DOHH2 (cell line): Measurements from ENCODE around the gene YAE1.

Source experiments
- H3F3A ChIP-seq: fragments of 200-600 bp; sonication (generic), shearing (Covaris generic); 2 replicates; pipeline ENCODE4 v1.6.0; 2016; ENCODE audit warnings: antibody characterized with exemption, mild to moderate bottlenecking; ENCODE audit not compliant: control insufficient read depth, insufficient read depth
- H3K27ac ChIP-seq: fragments of 200-600 bp; sonication (generic); 2 replicates; pipeline ENCODE4 v1.5.1; 2014; ENCODE audit warnings: low read depth, mild to moderate bottlenecking, low read length, moderate library complexity
- H3K27me3 ChIP-seq: fragments of 200-600 bp; sonication (generic); 2 replicates; pipeline ENCODE4 v1.6.1; 2014; ENCODE audit warnings: mild to moderate bottlenecking, low read length, mixed read lengths; ENCODE audit not compliant: control insufficient read depth
- H3K36me3 ChIP-seq: fragments of 200-600 bp; sonication (generic); 2 replicates; pipeline ENCODE4 v1.6.1; 2014; ENCODE audit warnings: mild to moderate bottlenecking, low read length, moderate library complexity, mixed read lengths; ENCODE audit not compliant: control insufficient read depth
- H3K4me1 ChIP-seq: fragments of 200-600 bp; sonication (generic); 2 replicates; pipeline ENCODE4 v1.6.1; 2014; ENCODE audit warnings: mild to moderate bottlenecking, low read length, mixed read lengths; ENCODE audit not compliant: control insufficient read depth
- H3K4me2 ChIP-seq: fragments of 200-600 bp; sonication (generic); 2 replicates; pipeline ENCODE4 v1.6.0; 2014; ENCODE audit warnings: mild to moderate bottlenecking, low read length, moderate library complexity
- H3K4me3 ChIP-seq: fragments of 200-600 bp; sonication (generic); 2 replicates; pipeline ENCODE4 v1.5.1; 2014; ENCODE audit warnings: mild to moderate bottlenecking, low read length, mixed read lengths
- H3K79me2 ChIP-seq: fragments of 200-600 bp; sonication (generic); 2 replicates; pipeline ENCODE4 v1.6.1; 2014; ENCODE audit warnings: mild to moderate bottlenecking, low read length, mixed read lengths; ENCODE audit not compliant: control insufficient read depth
- H3K9me2 ChIP-seq: fragments of 200-600 bp; sonication (generic); replicated peaks from 2 replicates; pipeline ENCODE4 v1.6.1; 2014; ENCODE audit warnings: mild to moderate bottlenecking, low read length, mixed read lengths; ENCODE audit not compliant: control insufficient read depth
- H3K9me3 ChIP-seq: fragments of 200-600 bp; sonication (generic); 2 replicates; pipeline ENCODE4 v1.6.1; 2014; ENCODE audit warnings: antibody characterized with exemption, low read length, mixed read lengths; ENCODE audit not compliant: control insufficient read depth, insufficient read depth
- H4K20me1 ChIP-seq: fragments of 200-600 bp; sonication (generic); 2 replicates; pipeline ENCODE4 v1.6.0; 2014; ENCODE audit warnings: low read depth, mild to moderate bottlenecking, antibody characterized with exemption, low read length, moderate library complexity; ENCODE audit not compliant: control insufficient read depth, insufficient read depth
- EZH2phosphoT487 ChIP-seq: fragments of 200-600 bp; sonication (generic); IDR thresholded peaks from 2 replicates; pipeline ENCODE4 v1.6.1; 2017; ENCODE audit warnings: borderline replicate concordance, mild to moderate bottlenecking, antibody characterized with exemption, low read length, moderate library complexity, mixed read lengths
- TF ChIP-seq, protein P1 (sequence below): fragments of 200-600 bp; sonication (generic); IDR thresholded peaks from one replicate; pipeline ENCODE4 v1.5.1; 2014; ENCODE audit warnings: antibody characterized with exemption, mild to moderate bottlenecking, low read depth, low read length; ENCODE audit not compliant: poor library complexity, severe bottlenecking

Gene YAE1

DNA sequence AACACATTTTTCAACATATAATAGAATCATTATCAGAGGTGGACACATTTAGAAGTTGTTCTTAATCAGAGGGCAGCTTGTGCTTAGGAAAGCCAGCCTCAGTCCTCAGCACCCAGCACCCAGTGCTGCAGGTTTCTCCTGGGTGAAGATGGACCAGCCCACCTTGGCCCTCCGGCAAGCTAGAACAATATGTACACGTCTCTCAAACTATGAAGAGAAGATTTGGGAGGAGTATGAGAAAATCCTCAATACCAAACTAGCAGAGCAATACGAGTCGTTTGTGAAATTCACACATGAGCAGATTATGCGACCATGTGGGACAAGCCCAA is 43.7 kb downstream of the YAE1 start:
- Histone ChIP-seq H3K9me3 (no peaks in the 10 kb centered on the region), H4K20me1 (no peaks in the 10 kb centered on the region), H3K9me2 (no peaks in the 10 kb centered on the region), H3F3A (no peaks in the 10 kb centered on the region), H3K79me2 (no peaks in the 10 kb centered on the region), H3K4me1 (peaks cover 21% of the 10 kb centered on the region), H3K4me2 (peak overlapping the region; percentile 39), H3K27me3 (no peaks in the 10 kb centered on the region), H3K36me3 (no peaks in the 10 kb centered on the region), H3K27ac (no peak overlapping the region), H3K4me3 (peak overlapping the region; percentile 19; the same call in 1 of the 2 replicates)
- TF ChIP-seq EZH2phosphoT487 = no peak
- TF ChIP-seq, protein P1, sequence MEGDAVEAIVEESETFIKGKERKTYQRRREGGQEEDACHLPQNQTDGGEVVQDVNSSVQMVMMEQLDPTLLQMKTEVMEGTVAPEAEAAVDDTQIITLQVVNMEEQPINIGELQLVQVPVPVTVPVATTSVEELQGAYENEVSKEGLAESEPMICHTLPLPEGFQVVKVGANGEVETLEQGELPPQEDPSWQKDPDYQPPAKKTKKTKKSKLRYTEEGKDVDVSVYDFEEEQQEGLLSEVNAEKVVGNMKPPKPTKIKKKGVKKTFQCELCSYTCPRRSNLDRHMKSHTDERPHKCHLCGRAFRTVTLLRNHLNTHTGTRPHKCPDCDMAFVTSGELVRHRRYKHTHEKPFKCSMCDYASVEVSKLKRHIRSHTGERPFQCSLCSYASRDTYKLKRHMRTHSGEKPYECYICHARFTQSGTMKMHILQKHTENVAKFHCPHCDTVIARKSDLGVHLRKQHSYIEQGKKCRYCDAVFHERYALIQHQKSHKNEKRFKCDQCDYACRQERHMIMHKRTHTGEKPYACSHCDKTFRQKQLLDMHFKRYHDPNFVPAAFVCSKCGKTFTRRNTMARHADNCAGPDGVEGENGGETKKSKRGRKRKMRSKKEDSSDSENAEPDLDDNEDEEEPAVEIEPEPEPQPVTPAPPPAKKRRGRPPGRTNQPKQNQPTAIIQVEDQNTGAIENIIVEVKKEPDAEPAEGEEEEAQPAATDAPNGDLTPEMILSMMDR = no peak

DNA sequence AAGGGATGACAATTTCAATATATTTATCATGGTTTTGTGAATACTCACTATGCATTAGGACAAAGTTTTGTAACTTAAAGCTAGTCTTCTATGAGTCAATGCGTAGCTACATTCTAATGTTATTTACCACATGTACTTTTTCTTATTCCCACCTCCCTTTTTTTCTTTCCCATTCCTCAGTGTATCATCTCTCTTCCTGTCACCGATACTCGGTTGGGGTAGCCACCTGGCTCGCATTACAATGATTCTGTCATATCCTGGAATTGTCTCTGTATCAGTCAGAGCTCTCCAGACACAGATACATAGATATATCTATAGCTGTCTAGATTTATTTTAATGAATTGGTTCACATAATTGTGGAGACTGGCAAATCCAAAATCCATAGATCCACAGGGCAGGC is 47.4 kb downstream of the YAE1 start:
- Histone ChIP-seq H3K4me3 (no peak overlapping the region), H3K4me1 (peaks cover 15% of the 10 kb centered on the region), H3K4me2 (no peak overlapping the region), H3K27me3 (peaks cover 3% of the 10 kb centered on the region; the same call in 1 of the 2 replicates), H4K20me1 (no peaks in the 10 kb centered on the region), H3K36me3 (no peaks in the 10 kb centered on the region), H3K9me3 (no peaks in the 10 kb centered on the region), H3K27ac (no peak overlapping the region), H3F3A (no peaks in the 10 kb centered on the region), H3K79me2 (no peaks in the 10 kb centered on the region), H3K9me2 (no peaks in the 10 kb centered on the region)
- TF ChIP-seq, protein P1 = no peak
- no peak for TF ChIP-seq EZH2phosphoT487

DNA sequence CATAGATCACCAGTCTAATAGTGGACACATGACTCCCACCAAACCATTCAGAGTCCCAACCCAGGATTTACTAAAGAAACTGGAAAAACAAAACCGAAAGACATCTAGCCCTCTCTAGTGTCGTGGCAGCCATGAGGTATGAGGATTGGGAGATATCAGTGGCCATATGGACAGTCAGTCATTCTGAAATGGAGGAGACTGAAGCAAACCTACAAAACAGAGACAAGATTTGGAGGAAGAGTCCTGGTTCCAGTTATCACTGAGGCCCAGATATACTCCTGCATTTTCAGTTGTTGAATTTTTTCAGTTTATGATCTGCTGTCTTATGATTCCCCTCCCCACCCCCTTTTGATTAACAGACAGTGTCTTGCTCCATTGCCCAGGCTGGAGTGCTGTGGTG is 48.1 kb downstream of the YAE1 start:
- Histone ChIP-seq H3K9me3 (no peaks in the 10 kb centered on the region), H3K4me3 (no peak overlapping the region), H3K4me2 (no peak overlapping the region), H3K27ac (no peak overlapping the region), H3K27me3 (peaks cover 3% of the 10 kb centered on the region; the same call in 1 of the 2 replicates), H4K20me1 (no peaks in the 10 kb centered on the region), H3K79me2 (no peaks in the 10 kb centered on the region), H3K9me2 (no peaks in the 10 kb centered on the region), H3F3A (no peaks in the 10 kb centered on the region), H3K36me3 (no peaks in the 10 kb centered on the region), H3K4me1 (peaks cover 8% of the 10 kb centered on the region)
- TF ChIP-seq, protein P1 = no peak
